Measurements from ENCODE around the gene MAPK14.
"Not testable (repeated sequence)": the region's sequence is repeated elsewhere in the genome, so short reads cannot be mapped to it uniquely, and the experiment has no call there.

Gene MAPK14

GRCh38 chr6:36124881-36125280, 97.3 kb downstream of the MAPK14 start:
- DNase-seq = no peak

DNA sequence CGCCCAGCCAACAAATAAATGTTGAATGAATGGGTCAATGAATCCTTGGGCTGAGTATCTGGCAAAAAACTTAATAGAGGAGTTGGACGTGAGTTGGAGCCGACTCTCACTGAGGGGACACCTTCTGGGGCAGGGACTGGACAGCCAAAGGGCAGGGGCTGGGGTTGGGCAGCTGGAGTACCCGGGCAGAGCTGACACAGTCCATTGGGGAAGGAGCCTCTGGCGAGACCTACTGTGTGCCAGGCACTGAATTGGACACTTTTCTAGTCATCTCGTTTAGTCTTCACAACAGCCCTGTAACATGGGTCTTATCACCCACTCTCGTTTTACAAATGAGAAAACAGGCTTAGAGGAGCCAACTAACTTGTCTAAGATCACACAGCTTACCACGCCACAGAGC, 98.0 kb downstream of the MAPK14 start:
- DNase-seq = no peak

- no peak for DNase-seq
These were observed 98.5 kb downstream of the MAPK14 start for GRCh38 chr6:36126121-36126520.

DNA sequence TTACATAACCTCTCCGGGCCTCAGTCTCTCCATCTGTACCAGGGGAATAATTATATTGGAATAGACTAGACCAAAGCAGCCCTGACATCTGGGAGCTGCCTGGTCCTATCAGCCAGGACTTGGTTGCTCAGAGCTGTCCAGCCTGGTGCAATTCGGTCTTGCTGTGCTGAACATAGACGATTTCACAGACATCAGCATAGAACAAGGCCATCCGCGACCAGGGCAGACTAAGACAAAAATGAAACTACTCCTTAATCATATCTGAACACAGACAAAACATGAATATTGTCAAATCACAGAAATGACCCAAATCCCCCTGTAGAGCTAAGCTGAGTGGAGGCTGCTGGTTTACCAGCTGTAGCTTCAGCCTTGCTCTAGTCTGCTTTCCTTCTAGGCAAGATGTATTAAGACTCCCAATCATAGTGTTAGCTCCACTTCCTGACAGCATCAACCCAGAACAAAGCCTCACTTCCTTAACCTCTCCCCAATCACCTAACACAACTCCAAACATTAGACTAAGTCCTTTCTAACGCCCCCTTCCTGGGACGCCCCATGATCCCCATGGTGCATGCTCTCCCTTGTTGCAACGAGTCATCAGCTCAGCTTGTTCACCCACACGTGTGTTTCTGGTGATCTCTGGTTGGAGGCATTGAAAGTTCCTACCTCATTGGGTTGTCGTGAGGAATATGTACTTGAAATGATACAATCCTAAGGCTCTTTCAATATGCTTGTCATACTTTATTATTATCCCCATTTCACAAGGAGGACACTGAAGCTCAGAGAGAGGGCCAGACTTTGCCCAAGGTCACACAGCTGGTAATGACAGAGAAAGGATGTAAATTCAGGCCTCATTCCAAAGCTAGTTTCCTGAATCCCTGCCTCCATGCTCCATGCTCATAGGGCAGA, 99.2 kb downstream of the MAPK14 start:
- DNase-seq = no peak

- DNase-seq = peak; percentile 77
These were observed 99.9 kb downstream of the MAPK14 start for GRCh38 chr6:36127462-36128016.

DNA sequence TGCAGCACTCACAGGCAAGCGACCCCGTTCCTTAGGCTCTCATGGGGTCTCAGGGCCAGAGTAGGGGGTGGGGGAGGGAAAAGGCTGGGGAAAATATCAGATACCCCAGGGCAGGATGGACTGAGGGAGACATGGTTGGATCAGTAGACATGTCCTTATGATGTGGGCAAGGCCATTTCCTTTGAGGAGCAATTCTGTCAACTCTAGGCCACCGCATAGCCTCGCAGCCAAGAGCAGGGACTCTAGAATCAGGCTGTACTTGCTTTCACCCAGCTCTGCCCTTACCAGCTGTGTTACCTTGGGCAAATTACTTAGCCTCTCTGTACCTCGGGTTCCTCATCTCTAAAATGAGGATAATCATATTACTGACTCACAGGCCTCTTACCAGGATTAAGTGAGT, 100.5 kb downstream of the MAPK14 start:
- no peak for DNase-seq

DNA sequence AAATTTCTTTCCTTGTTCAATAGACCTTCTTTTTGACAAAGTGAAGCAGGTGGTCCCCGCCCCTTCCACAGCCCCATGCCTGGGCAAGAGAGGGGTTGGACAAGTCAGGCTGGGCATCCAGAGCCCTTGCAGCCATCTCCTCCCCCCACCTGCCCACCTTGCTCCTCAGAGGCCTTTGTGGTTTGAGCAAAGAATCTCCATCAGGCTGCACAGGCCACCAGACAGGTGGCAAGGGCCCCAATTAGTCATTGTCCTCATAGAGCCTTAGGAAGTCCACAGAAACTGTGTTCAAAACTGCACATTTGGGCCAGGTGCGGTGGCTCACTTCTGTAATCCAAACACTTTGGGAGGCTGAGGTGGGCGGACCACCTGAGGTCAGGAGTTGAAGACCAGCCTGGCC, 101.2 kb downstream of the MAPK14 start:
- DNase-seq = no peak

DNA sequence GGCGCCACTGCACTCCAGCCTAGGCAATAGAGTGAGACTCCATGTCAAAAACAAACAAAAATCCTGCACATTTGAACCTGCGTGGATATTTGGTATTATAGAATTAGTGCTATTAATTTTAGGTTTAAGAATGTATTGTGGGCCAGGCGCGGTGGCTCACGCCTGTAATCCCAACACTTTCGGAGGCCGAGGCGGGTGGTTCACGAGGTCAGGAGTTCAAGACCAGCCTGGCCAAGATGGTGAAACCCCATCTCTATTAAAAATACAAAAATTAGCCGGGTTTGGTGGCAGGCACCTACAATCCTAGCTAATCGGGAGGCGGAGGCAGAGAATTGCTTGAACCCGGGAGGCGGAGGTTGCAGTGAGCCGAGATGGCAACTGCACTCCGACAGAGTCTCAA, 101.7 kb downstream of the MAPK14 start:
- DNase-seq = not testable (repeated sequence)

DNA sequence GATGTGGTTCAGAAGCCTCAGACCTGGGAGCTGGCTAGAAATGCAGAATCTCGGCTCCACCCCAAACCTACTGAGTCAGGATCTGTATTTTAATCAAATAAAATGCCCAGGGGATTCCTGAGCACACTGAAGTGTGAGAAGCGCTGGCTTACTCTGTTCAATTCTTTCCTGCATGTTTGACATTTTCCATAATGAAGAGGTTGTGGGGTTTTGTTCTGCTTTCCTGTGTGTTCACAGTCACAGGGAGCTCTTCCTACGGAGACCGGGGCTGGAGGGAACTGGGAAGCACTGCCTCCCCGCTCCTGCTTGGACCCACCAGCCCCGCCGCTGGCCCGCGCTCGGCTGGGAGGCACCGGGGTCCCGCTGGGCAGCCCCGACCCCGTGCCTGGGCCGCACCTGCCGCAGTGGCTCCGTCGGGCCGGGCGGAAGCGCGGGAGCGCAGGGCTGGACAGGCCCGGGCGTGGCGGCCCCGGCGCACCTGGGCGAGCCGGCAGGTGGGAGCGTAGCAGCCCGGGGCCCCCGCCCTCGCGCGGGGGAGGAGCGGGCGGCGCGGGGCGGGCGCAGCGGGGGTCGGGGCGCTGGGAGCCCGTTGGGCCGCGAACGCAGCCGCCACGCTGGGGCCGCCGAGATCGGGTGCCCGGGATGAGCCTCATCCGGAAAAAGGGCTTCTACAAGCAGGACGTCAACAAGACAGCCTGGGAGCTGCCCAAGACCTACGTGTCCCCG, 102.5 kb downstream of the MAPK14 start, which contains the start of gene MAPK13:
Gene MAPK13, plus strand, starts transcription at position 573 of the 726 bp plus-strand sequence. Its CDS starts 70 bp downstream, at position 643.
- DNase-seq = peak; percentile 77

- DNase-seq = peak; percentile 85
These were observed 103.3 kb downstream of the MAPK14 start for GRCh38 chr6:36130667-36131510.

GRCh38 chr6:36131511-36132245, 104.1 kb downstream of the MAPK14 start:
- no peak for DNase-seq

GRCh38 chr6:36132246-36132895, 104.8 kb downstream of the MAPK14 start:
- DNase-seq = no peak

DNA sequence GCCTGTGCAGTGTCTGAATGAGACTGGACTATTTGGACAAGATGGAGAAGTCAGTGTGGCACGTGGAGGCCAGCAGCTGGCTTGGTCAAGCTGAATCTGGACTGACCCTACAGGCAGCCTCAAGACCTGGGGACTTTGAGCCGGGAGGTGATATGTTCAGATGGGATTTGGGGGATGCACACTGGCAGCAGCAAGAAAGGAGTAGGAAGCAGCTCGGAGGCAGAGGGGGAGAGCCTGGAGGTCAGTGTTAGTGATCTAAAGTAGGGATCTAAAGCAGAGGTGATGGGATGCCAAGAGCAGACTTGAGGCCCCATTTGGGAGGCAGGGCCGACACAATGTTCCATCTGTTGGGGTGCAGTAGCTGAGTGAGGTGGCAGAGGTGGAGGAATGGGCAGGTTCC, 105.5 kb downstream of the MAPK14 start:
- DNase-seq = no peak

- no peak for DNase-seq
These were observed 106.3 kb downstream of the MAPK14 start for GRCh38 chr6:36133912-36134311.

GRCh38 chr6:36135053-36135731, 107.6 kb downstream of the MAPK14 start:
- DNase-seq = no peak

DNA sequence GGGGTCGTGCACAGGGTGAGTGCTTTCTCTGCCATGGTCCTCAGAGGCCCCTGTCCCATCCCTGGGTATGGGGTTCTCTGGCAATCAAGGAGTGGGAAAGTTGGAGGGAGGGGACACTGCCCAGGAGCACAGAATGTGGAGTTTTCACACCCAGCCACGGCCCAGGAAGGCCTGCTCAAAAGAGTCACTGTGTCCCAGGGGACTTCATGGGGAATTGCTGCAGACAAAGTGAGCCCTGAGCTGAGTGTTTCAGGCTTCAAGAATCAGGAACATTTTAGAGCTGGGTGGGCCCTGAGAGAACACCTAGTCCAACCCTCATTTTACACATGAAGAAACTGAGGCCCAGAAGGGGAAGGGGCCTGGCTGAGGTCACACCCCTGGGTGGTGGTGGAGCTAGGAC, 108.4 kb downstream of the MAPK14 start:
- no peak for DNase-seq

GRCh38 chr6:36136551-36136950, 108.9 kb downstream of the MAPK14 start:
- DNase-seq = no peak

- DNase-seq = no peak
These were observed 111.1 kb downstream of the MAPK14 start for GRCh38 chr6:36138667-36139066.

GRCh38 chr6:36139431-36139830, 111.8 kb downstream of the MAPK14 start:
- no peak for DNase-seq

- DNase-seq = no peak
These were observed 112.5 kb downstream of the MAPK14 start for GRCh38 chr6:36139991-36140710.

Measured in 8988T (cell line).